IPS DF 19.7 (cell line): ENCODE measurements around the gene KCNG2.

Experiments used
- DNase-seq: peaks from one replicate; pipeline ENCODE4 v3.0.0-alpha.2; 2013; ENCODE audit warnings: low read depth, low spot score

Gene KCNG2

DNA sequence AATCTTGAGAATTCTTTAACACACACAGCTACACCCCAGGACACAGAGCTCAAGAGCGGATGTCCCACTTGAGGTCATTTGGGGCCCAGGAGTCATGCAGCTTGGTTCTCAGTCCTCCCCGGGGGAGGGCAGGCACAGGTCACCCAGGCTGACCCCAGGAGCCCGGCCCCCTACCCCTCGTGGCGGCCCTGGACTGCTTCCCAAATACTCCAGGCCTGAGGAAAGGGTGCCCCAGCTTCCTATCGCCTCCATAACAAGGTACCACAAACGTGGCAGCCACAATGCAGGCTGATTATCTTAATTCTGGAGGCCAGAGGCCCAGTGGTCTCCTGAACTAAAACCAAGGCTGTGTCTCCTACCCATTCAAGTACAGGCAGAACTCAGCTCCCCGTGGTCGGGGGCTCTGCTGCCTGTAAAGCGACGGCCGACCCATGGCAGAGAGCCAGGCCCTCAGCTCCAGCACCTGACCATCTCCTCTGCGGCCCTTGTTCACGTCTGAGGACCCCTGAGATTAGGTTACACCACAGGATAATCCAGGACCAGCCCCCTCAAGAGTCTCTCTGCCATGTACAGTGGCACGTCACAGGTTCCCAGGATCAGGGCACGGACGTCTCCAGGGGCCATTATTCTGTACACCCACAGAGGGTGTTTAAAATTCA lies 143.2 kb downstream of the KCNG2 start:
- DNase-seq, result no peak

DNA sequence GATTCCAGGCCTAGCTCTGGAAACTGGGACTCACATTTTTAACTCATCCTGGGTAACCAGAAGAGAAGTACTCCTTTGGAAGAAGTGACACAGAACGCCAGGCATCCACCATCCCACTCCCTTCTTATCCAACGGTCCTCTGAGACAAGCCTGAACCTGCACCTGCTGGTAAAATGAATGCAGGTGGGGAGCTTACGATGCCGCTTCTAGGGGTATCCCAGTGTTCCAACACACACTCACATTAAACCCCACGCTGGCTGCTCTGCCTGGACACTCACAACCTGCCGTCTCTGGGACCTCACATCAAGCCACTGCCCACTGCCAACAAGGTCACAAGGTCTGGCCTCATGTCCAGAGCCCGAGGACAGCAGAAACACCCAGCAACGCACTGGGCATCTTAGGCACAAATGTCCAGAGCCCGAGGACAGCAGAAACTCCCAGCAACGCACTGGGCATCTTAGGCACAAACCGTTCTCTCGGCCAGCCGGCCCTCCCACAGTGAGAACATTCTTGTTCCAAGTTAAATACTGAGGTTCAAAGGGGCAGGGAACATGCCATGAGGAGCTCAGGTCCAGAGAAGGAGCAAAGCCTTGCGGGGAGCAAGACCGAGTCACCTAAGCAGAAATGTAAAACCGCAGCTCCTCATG lies 143.9 kb downstream of the KCNG2 start:
- no peak for DNase-seq

DNA sequence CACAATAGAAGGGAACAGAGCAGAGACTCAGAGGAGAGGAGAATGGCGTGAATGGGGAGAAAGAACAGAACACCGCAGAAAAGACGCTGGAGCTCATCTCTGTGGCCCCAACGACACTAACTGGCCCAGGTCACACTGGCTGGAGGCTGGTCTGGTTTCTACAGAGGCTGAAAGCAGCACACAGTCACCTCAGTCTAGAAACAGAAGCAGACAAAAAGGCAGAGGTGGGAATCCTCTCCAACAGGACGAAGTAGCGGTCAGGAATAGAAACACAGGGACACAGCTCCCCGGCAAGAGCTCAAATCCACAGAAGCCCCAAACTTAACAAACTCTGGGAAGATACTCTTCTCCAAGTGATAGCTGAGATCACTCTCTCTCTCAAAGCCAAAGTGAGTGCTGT lies 144.5 kb downstream of the KCNG2 start:
- no peak for DNase-seq

DNA sequence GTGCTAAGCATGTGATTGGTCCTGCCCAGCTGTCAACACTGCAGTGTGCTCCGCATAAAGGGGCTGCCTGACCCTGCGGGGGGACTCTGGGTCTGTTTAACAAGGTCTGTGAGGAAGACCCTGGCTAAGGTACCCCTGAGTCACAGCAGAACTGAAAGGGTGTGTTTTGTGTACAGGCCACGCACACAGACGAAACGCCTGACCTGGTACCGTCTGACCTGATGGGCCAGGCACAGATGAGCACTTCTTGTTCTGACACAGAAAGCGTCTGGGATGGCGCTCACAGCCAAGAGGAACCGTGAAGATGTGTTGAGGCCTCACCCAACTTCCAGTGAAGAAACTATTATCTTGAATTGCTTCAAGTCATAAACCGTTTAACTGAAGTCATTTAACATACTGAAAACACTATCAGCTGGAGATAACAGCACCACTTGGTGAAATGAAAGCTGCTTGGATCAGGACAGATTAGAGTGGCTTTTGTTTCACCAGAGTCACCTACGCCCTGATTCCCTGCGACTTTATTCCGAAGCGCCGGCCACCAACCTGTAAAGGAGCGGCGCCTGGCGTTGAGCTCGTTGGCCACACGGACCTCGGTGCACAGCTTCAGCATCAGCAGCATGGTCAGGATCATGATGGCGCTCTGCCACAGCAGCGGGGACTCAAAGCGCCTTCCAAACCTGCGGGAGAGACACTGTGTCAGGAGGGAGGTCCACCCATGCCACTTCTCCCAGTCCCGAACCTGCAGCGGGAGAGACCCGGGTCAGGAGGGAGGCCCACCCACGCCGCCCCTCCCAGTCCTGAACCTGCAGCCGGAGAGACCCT lies 145.3 kb downstream of the KCNG2 start:
- DNase-seq, result no peak

DNA sequence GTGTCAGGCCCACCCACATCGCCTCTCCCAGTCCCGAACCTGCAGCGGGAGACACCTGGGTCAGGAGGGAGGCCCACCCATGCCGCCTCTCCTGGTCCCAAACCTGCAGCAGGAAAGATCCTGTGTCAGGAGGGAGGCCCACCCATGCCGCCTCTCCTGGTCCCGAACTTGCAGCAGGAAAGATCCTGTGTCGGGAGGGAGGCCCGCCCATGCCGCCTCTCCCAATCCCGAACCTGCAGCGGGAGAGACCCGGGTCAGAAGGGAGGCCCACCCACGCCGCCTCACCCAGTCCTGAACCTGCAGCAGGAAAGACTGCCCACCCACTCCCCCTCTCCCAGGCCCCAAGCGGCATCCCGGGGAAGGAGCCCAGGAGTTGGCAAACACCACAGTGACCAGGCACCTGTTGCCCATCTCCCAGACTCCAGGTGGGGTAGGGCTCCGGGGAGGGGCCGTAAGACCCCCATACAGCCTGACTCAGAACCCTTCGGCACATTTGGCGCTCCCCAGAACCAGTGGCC lies 145.9 kb downstream of the KCNG2 start:
- no peak for DNase-seq

DNA sequence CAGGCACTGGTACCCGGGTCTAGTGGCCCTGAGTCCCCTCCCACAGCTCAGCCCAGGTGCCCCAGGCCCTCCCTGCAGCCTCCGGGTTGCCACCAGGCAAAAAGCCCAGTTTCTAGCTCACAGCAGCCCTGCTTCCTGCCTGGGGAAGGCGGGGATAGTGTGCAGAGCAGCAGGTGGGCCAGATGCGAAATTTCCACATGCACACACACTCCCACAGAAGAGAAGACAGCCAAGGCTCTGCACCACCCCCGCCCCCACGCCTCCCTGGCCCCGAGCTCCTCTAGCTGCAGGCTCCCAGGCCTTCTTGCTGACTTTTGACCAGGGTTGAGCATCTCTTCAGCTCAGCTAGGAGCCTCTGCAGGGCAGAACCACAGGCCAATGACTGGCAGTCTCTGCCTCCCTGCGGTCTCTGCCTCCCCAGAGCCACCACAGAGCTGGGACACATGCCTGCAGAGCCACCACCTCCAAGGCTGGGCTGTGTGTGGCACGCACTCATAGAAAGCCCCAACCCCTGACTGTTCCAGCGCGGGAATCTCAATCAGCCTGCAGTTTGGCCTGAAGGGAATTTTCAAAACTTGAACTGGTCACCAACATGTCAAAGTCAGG lies 146.5 kb downstream of the KCNG2 start:
- no peak for DNase-seq

DNA sequence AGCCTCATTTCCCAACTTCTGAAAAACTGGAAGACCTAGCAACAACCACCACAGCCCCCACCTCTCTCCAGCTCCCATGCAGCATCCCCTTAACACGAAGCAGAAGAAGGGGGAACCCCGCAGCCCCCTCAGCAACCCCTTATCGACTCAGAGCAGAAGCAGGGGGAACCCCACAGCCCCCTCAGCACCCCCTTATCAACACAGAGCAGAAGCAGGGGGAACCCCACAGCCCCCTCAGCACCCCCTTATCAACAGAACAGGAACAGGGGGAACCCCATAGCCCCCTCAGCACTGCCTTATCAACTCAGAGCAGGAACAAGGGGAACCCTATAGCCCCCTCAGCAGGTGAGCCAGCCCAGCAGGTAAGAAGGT lies 147.0 kb downstream of the KCNG2 start:
- DNase-seq, result no peak

DNA sequence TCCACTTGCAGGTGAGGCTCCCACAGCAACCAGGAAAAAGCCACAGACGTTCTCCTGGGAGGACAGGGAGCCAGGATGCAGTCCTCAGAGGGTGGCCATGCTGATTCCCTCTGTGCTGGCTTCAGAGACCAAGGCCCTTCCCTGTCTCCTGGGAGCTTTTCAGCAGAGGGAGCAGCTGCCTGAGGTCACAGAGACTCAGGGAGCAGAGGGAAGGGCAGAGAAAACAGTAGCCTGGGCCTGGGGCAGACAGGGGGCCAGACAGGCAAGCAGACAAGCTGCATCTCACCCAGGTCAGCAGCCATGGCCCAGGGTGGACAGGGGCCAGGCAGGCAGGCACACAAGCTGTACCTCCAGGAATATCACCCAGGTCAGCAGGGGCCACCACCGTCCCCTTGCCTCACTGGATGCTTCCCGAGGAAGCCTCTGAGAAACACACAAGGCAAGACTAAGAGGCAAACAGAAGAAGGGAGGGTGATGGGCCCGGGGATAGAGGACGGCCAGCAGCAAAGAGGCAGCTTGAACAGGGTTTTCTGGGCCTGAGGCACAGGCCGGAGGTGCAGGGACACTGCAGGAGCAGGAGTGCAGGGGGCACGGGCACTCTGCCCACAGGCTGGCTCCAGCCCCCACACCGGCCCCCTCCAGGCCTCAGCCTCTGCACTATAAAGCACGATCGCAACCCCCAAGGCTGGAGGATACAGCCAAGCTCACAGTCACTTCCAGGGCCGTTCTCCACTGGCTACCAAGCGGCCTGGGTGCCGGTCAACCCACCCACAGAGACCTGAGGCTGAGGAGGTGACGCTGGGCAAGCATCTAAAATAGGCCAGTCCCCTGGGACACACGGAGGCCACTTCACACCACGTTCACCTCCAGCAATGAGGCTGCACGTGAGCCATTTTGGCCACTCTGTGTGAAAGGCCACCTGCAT lies 147.6 kb downstream of the KCNG2 start:
- no peak for DNase-seq

DNA sequence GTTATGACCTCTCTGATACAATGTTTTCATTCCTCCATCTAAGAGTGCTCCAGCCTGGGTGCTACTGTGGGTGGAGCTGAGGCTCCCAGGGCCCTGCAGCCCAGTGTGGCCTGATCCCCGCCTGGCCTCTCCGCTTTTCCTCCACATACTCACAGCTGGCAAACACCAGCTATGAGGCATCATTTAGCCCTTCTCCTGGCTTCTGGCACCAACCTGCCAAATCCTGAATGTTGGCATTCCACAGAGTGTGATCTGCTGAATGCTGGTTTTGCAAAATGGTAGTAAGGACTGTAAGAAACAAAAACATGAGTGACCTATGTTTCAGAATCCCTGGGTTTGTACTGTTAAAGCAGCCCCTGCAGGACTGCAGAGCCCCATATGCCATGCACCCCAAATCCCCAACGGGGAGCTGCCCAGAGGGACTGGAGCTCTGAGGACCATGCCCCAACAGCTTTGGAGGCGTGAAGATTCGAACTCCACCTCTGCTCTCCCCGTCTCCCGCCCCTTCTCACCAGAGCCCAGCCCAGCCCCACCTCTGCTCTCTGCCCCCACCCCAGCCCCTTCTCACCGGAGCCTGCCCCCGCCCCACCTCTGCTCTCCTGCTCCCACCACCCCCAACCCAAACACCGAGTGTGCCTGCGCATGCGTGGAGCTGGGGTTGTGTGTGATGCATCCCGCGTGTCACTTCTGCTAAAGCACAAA lies 149.5 kb downstream of the KCNG2 start:
- DNase-seq, result no peak

DNA sequence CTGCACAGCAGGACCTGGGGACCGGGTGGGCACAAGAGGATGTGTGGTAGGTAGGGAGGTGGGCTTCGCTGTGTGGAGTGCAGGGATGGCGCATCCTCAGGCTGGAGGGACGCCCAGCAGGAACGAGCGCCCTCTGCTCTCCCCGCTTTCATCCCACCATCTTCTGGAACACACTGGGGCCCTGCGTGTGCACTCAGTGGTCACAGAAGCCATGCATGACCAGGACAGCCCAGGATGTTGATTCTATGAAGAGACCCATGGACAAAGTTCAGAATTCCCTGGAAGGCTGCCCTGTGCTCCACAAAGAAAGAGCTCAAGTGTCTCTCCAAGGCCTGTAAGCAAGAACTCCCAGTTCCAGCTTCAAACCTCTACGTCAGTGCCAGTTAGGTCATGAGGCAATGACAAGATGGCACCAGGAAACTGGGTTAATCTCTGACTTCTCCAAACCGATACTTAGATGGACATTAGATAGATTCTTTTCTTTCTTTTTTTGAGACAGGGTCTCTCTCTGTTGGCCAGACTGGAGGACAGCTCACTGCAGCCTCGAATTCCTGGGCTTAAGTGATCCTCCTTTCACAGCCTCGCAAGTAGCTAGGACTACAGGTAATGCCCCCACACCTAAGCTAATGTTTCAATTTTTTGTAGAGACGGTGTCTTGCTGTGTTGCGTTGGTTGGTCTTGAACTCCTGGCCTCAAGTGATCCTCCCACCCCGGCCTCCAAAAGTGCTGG lies 150.3 kb downstream of the KCNG2 start:
- DNase-seq, result no peak

DNA sequence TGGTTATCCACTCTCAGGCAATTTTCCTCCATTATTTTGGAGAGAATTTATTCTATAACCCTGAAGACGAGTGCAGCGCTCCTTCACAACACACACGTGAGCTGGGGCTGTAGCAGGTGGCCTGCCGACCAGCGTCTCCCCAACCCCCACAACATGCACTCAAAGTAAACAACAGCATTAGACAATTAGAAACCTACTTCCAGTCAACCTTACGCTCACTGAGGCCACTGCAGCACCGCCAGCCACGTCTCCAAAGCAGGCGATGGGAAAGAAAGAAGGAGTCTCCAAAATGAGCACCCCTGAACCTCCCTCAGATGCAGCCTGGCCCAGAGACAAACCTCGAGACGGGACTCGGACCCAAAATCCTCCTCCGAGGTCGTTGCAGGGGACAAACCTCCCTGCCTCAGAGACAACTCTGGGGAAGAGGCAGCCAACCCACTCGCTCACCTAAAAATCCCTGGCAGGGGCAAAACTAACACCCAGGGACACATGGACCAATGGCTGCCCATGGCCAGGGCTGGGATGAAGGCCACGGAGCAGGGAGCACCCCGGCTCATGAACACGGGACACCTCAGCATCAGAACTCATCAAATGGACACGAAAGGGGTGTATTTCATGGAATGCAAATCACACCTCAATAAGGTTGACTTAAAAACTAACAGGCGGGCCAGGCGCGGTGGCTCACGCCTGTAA lies 151.1 kb downstream of the KCNG2 start:
- DNase-seq, result no peak
